SIG-M5 (cell line): ENCODE data around the gene ABHD14A.
"Not testable (repeated sequence)": the region's sequence is repeated elsewhere in the genome, so short reads cannot be mapped to it uniquely, and the experiment has no call there.

Experiments
- DNase-seq: peaks from one replicate; lab custom pipeline; 2025; lab: John Stamatoyannopoulos, UW

The ABHD14A gene

DNA sequence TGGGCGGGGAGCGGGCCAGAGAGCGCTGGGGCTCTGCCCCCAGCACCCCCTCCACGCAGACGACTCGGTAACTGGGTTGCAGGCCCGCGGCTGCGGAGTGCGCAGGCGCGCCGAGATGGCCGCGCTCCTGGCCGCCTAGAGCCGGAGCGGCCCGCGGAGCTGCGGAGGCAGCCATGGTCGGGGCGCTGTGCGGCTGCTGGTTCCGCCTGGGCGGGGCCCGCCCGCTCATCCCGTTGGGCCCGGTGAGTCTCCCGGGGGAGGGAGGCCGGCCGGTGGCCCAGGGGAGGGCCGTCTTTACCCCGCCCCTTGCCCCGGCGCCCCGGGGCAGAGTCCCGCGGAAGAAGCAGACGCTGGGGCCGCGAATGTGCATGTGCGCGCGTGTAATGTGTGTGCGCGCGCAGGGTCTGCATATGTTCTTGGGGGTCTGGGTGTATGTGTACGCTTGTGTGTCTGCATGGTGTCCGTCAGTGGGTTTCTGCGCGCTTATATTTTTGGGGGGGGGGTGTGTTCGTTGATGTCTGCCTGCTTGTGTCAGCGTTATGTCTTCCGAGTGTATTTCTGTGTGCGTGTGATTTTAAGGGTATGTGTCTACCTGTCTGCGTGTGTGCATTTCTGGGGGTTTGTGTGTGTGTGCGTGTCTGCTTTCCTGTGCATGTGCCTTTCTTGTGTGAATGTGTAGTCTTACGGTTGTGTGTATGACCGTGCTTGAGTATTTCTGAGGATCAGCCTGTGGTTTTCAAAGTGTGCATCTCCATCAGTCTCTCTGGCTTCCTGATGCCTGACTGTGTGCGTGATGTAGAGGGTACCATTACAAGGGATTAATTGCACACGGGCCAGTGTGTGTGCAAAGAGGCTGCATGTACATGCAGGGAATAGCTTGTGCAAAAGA lies at the start of gene ABHD14A:
TSS of gene ABHD14A (plus strand) at position 102 of the 889 bp plus-strand sequence. CDS start at position 174, 72 bp downstream.
- DNase-seq: no peak

DNA sequence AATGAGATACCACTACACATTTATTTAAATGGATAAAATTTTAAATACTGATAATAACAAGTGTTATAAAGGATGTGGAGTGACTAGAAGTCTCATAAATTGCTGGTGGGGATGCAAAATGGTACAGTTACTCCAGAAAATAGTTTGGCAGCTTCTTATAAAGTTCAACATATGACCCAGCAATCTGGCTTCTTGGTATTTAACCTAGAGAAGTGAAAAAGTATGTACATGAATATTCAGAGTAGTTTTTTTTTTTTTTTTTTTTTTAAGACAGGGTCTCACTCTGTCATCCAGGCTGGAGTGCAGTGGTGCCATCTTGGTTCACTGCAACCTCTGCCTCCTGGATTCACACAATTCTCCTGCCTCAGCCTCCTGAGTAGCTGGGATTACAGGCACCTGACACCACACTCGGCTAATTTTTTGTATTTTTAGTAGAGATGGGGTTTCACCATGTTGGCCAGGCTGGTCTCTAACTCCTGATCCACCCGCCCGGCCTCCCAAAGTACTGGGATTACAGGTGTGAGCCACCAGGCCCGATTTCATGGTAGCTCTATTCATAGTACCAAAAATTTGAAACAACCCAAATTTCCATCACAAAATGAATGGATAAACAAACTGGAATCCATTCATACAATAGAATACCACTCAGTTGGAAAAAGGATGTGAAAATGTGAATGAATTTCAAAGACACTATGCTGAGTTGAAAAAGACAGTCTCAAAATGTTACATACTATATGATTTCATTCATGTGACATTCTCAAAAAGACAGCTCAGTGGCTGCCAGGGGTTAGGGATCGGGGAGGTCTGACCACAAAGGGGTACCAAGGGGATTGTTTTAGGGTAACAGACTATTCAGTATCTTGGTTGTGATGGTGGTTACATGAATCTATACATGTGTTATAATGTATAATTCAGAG lies 47.5 kb upstream of the ABHD14A start:
- DNase-seq: no peak

DNA sequence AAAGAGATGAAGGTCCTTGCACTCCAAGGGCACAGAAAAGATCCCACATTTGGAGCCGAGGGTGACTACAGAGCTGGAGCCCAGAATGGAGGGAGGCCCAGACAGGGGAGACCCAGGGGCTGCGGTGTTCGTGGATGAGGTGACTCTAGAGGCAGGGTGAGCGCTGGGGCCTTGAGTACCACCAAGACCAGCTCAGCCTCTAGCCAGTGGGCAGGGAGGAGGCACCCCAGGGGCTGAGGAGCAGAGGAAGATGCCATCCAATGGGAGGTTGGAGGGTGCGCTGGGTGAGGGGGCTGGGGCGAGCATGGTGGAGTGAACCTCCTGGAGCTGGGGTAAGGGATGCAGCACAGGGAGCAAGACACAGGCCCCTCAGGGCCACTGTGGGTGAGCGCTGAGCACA lies 46.4 kb upstream of the ABHD14A start:
- DNase-seq: no peak

DNA sequence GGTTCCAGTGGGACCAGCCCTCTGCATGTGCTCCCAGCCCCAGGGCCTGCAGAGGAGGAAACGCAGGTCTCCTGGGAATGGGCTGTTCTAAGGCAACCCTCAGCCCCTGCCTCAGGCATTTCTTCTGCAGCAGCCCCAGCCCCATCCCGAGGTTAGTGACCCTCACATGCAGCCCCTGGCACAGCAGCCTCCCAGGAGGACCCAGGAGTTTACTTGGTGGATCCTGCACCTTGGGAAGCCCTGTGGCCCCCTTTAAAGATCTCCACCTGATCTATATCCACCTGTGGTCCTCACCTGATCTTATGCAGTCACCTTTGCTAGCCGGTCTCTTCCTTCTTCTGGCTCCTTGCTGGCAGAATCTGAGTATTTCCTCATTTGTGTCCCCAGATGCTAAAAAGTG lies 45.9 kb upstream of the ABHD14A start:
- DNase-seq: not testable (repeated sequence)

DNA sequence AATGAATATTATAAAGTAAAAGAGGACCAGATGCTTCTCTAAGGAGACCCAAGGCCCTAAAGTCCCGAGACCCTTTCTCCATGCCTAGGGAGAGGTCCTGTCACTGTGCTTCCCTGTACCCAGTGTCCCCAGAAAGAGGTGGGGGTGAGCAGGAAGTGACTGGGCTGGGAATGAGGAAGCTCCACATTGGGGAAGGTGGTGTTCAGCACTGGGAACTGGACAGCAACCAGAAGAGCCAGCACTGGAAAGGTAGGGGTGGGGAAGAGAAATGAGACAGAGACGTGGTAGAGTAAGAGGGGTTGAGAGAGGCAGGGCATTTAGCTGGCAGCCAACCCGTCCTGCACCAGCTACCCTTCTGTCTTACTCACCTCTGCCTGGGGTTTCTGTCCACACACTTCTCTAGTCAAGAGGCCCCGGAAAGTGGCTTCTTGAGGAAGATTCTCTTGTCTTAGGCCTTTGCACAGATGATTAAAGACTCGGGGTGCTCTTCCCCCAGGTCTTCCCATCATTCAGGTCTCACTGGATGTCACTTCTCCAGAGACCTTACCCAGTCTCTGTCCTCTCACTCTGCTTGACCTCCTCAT lies 45.4 kb upstream of the ABHD14A start:
- no peak for DNase-seq

DNA sequence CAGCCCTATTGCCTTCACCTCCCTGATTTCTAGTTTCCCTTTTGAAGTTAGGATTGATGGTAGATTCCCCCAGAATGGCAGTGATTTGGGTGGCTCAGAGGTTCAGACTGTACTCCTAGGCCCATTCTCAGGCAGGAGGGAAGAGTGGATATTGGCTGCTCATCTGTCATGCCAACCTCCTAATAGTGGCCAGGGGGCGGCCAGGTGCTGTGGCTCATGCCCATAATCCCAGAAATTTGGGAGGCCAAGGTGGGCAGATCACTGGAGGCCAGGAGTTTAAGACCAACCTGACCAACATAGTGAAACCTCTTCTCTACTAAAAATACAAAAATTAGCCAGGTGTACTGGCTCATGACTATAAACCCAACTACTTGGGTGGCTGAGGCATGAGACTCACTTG lies 44.4 kb upstream of the ABHD14A start:
- DNase-seq: no peak

DNA sequence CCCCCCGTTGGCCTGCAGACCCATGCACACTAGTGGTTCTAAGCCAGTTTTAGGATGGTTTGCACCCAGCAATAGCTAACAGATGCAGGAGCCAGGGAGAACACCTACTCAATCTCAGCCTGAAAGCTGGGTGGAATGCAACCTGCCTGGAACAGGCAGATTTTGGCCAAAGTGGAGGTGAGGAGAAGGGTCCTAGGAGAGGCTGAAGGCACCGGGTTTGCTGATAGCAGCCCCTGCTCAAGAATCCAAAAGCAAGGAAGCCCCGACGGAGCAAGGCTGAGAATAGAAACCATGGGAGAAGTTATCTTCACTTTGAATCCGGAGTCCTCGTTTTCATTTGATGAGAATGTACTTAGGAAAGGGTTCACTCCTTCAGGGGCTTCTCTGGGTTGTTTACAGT lies 43.1 kb upstream of the ABHD14A start:
- DNase-seq: no peak

DNA sequence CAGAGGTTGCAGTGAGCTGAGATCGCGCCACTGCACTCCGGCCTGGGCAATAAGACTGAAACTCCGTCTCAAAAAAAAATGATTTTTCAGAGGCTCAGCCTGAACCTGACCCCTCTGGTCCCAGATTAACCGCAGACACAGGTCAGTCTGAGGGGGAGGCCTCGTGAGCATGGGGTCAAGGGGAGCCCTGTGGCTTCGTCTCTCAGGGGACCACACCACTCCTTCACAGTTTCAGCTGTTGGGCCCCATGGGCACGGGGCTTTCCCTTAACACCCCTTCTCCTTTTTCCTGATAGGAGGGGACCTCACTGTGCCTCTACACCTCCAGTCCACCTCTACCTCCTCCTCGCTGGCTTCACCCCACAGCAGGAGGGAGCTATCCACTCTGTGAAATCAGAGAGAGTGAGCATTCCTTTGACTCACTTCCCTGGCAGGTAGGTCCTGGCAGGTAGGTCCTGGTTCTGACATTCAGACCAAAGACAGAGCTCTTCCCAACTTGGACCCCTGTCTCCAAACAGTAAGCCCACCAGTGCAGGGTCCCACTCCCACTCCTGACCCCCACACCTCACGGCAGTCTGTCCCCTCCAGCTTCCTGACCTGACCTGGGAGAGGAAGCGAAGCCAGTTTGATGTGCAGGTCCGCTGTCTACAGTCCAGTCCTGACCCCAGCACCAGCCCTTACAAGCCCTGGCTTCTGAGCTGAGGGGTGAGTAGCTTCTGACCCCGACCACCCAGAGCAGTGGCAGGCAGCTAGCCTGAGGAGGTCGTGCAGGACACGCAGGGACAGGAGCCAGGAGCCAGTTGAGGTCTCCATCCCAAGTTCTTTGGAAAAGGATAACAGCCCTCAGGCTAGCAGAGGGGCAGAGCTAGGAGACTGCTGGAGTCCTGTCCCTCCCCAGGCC lies 42.1 kb upstream of the ABHD14A start:
- DNase-seq: no peak

DNA sequence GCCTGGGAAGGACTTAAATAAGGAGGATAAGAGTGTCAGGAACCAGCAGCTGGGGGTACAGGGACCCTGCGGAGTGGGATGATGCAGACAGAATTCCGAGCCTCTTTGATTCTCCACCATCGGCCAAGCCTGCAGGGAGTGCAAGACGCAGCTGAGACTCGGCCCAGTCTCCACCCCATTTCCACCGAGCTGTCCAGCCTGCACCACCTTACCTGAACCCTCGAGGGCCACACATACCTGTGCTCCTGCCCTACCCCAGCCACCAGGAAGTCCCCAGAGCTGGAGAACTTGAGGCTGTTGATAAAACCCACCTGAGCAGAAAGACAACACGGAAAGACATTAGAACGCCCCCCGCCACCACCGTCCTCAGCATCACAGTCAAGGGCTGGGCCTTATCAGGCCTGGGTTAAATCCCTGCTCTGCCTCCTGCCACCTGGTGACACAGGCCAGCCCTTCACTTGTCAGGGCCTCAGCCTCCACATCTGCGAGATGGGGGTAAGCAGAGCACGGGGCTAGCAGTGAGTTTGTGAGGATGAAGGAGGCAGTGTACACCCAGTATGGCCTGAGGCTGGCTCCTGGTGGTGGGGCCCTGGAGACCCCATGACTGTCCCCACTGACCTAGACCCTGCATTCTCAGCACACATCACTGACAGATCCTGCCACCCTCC lies 41.3 kb upstream of the ABHD14A start:
- no peak for DNase-seq

DNA sequence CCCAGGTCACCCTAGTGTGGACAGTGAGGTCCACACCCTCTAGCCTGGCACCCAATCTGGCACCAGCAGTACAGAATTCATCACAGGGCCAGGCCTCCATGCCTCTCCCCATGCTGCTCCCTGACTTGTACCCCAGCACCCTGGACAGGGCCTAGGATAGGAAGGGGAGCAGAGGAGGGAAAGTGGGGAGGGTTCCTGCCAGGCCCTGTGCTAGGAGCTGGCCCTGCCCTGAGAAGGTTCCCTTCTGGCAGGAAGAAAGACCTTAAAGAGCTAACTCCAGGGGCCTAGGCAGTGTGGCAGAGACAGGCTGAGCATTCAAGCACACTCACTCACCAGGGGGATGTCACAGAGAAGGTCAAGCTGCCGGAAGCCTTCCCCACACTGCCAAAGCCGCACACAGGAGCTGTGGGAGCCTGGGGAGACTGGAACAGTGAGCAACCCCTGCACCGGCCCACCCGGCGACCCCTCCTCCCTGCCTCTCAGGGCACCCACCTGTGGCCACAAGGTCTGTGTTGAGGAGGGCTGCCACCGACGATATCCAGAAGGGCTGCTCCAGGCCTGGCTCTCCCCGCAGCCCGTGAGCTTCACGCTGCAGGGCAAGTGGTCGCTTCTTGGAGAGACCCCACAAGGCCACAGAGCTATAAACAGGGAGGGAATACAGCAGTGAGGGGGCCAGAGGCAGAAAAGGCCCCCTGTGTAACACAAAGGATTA lies 40.6 kb upstream of the ABHD14A start:
- no peak for DNase-seq

DNA sequence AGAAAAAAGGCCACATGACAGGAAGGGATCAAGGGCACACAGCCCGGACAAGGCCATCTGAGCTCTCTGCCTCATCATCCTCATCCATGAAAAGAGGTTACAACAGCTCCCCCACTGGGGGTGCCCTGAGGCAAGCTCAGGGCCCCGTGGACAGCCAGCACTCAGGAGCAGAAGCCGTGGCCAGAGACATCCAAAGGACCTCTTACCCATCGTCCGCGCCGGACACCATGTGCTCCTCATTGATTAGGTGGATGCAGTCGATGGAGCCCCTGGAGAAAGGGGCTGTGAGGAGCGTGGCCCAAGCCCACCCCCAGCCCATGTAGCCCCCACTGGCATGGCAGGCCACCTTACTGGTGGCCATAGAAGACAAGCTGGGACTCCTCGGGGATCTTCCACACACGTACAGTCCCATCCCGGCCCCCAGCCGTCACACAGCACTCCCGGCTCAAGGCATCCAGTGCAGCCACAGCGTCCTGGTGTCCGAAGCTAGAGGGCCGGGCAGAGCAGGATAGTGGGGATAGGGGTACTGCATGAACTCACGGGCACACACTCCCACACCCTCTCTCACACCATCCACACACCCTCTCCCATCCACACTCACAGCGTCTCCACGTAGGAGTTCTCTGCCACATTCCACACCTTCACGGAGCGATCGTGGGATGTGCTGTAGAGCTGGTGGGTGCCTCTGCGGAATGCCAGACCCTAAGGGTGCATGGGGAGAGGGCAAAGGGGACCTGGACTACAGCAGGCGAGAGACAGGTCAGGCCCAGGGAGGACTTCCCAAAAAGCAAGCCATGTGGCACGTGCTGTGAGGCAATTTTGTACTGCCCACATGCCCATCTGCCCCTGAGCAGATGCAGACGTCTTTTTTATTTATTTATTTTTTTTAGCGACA lies 39.6 kb upstream of the ABHD14A start:
- no peak for DNase-seq

DNA sequence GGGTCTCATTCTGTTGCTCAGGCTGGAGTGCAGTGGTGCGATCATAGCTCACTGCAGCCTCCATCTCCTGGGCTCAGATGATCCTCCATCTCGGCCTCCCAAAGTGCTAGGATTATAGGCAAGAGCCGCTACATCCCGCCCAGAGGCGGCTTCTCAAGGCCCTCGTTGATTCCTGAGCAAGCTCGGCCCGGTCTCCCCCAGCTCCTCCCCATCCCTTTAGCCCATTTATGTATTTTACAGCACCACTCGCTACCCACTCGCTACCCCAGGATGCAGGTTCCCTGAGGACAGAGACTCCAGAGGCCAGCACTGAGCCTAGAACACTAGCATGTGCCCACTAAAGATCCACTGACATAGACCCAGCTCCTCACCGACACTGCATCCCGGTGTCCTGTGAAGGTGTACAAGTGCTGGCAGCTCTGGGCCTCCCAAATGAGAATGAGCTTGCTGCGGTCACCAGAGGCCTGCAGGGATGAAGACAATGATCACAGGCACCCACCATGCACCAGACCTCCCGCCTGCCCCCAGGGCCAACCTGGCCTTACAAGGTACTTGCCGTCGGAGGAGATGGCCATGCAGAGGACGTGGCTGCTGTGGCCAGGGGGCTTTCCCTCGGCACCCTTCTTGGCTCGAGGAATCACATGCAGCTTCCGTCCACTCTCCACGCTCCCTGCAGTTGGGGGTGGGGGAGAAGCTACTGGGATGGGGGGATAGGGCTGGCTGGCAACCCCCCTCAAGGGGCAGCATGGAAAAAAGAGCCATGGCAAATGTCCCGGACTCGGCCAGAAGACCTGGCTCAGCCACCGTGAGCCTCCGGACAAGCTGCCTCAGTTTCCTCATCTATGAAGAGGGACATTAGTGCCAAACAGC lies 38.7 kb upstream of the ABHD14A start:
- no peak for DNase-seq

DNA sequence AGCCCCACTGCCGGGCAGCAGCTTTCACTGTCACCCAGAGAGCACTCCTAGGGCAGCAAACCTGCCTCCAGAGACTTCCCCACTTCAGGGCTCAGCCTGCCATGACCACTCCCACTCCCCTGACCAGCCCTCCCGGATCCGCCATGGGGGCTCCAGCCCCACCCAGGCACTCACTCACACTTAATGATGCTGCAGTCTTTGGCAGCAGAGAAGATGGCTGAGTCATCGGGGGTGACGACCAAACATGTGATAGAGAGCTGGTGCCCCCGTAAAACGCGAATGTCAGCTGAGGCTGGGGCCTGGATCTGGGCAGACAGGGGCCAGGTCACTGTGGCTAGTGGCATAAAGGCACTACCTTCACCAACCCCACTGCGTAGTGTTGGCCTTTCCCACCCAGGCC lies 37.9 kb upstream of the ABHD14A start:
- DNase-seq: no peak

DNA sequence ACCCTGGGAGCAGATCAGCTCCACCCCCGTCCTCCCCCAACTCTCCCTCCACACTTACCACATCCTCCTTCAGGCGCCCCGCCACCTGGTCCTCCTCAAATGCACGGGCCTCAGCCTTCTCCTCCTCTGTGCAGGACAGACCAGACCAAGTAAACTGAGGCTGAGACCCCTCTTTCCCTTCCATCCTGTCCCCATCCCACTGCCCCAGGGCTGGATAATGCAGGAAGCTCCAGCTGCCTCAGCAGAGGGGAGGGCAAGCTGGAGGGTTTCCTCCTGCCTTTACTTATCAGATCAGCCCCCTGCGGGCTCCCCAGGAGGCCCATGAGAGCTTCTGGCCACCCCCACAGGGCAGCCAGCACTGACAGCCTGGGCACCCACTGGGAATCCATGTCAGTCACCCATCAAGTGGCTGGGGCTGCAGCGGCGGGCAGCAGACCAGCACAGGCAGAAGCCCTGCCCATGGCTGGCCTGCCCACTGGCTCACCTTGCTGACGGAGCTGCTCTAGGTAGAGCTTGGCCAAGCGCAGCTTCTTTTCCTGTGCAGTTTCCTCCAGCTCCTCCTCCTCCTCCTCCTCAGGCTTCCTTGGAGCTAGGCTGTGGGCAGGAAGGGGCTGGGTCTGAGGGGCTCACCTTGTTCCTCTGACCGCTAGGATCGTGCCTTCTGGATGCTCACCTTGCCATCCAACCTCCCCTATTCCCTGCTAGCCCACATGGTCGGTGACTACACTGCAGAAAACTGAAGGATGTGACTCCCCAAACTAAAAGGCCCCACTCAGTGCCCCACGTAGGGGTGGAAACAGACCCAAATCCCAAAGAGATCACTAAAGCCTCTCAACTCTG lies 37.0 kb upstream of the ABHD14A start:
- no peak for DNase-seq

DNA sequence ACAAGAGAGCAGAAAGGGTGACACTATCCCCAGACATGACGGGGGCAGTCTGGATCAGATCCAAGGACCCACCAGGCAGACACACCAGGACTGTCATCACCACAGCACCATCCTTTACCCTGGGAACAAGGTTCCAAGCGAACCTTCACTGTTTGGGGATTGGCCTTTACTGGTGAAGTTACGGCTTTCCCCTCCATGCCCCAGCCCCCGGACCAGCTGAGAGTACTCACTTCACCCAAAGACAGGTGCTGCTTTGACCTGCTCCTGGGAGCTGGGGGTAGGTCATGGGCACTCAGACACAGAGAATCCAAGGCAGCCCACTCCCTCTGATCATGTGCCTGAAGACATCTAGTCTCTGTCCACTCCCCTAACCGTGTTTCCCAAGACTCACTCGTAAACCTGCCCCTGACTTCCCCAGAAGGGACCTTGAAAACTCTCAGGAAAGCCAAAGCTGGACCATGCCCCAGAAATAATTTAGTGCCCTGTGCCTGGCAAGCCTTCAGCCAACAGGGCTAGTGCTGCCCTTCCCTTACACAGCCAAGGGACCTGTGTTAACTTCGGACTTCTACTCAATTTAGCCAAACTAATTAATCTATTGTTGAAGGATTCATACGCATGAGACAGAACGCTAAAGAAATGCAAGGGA lies 36.0 kb upstream of the ABHD14A start:
- DNase-seq: no peak

DNA sequence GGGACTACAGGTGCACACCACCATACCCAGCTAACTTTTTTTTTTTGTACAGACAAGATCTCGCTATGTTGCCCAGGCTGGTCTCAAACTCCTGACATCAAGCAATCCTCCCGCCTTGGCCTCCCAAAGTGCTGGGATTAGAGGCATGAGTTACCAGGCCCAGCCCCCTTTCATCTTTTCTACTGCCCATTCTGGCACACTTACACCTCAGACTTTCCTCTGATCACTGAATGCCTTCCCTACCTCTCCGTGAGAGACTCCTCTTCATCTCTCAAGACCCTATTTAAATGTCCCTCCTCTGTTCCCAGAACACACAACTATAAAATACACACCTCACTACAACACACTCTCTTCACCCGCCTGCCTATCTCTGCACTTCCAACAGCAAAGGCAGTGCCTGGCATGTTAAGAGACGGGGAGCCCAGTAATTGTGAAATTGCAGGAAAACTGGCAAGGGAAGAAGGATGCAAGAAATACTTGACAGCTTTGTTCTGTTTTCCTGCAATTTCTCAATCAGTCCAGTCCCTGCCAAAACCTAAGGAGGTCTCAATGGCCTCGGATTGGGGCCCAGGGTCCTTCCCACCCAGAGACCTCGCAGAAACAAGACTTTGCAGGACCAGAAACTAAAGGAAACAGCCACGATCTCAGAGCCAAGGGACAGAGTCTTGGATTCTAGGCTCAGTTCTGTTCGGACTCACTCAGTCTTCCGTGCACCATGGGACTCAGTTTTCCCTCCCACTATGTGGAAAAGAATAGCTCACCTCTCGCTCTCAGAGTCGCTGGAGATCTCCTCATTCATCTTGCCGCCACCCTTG lies 34.0 kb upstream of the ABHD14A start:
- DNase-seq: no peak
